PC-9 (cell line): ENCODE results near the gene FTO. TPM values are rescaled to one million over a fixed set of nuclear protein-coding genes. Genes with fewer than 3 reads are reported as not detected.

Source experiments
- BruUV-seq: library from RNA; stranded (reverse); fragments of 400-500 nt; replicated peaks from 2 replicates; lab custom pipeline; 2021; lab: Mats Ljungman, UMichigan
- CTCF ChIA-PET: fragments of 300-600 bp; sonication (Branson Sonifier 250); formaldehyde crosslinking; loops from one replicate; lab custom pipeline; 2022; ENCODE audit warnings: antibody characterized with exemption; lab: Charles Lee
- POLR2A ChIA-PET: fragments of 300-600 bp; sonication (Branson Sonifier 250); formaldehyde crosslinking; loops from one replicate; lab custom pipeline; 2022; ENCODE audit warnings: antibody characterized with exemption; ENCODE audit not compliant: unreplicated experiment; lab: Charles Lee
- DNase-seq, 2 experiments: peaks; one replicate each; pipeline versions ENCODE4 v3.0.0 to v3.0.0-alpha.2; 2015 to 2022; ENCODE audit warnings: mixed read lengths in 1 of 2
- H2AFZ ChIP-seq: fragments of 200-600 bp; sonication (generic); 2 replicates; pipeline ENCODE4 v1.8.1; 2017; ENCODE audit warnings: antibody characterized with exemption
- H3F3A ChIP-seq: fragments of 200-600 bp; sonication (generic); 2 replicates; pipeline ENCODE4 v1.8.1; 2017; ENCODE audit warnings: antibody characterized with exemption, mild to moderate bottlenecking, low read depth; ENCODE audit not compliant: insufficient read depth
- H3K27ac ChIP-seq: fragments of 200-600 bp; sonication (generic); 2 replicates; pipeline ENCODE4 v1.6.1; 2016; ENCODE audit warnings: mixed run types
- H3K27me3 ChIP-seq: fragments of 200-600 bp; sonication (generic); 2 replicates; pipeline ENCODE4 v1.6.1; 2016; ENCODE audit warnings: low read depth, mixed run types; ENCODE audit not compliant: insufficient read depth
- H3K36me3 ChIP-seq: fragments of 200-600 bp; sonication (generic); 2 replicates; pipeline ENCODE4 v1.6.1; 2016; ENCODE audit warnings: low read depth, mixed run types
- H3K4me1 ChIP-seq: fragments of 200-600 bp; sonication (generic); replicated peaks from 2 replicates; pipeline ENCODE4 v1.6.1; 2016; ENCODE audit warnings: mixed run types; ENCODE audit not compliant: insufficient read depth
- H3K4me2 ChIP-seq: fragments of 200-600 bp; sonication (generic); 2 replicates; pipeline ENCODE4 v1.6.1; 2017; ENCODE audit warnings: mixed run types
- H3K4me3 ChIP-seq: fragments of 200-600 bp; sonication (generic); 2 replicates; pipeline ENCODE4 v1.6.1; 2016; ENCODE audit warnings: mixed run types
- H3K79me2 ChIP-seq: fragments of 200-600 bp; sonication (generic); 2 replicates; pipeline ENCODE4 v1.6.1; 2017; ENCODE audit warnings: low read depth, mixed run types
- H3K9me2 ChIP-seq: fragments of 200-600 bp; sonication (generic); 2 replicates; pipeline ENCODE4 v1.8.1; 2017; ENCODE audit warnings: mild to moderate bottlenecking; ENCODE audit not compliant: insufficient read depth
- H3K9me3 ChIP-seq: fragments of 200-600 bp; sonication (generic); 2 replicates; pipeline ENCODE4 v1.8.1; 2016; ENCODE audit warnings: low read depth; ENCODE audit not compliant: insufficient read depth
- H4K20me1 ChIP-seq: fragments of 200-600 bp; sonication (generic); 2 replicates; pipeline ENCODE4 v1.8.1; 2017; ENCODE audit not compliant: insufficient read depth
- CTCF ChIP-seq: fragments of 200-600 bp; sonication (generic); conservative IDR thresholded peaks from 2 replicates; pipeline ENCODE4 v1.6.1; 2017; ENCODE audit warnings: mixed run types, antibody characterized with exemption, mild to moderate bottlenecking, moderate library complexity
- EZH2 ChIP-seq: fragments of 200-600 bp; sonication (generic); IDR thresholded peaks from 2 replicates; pipeline ENCODE4 v1.8.0; 2017; ENCODE audit warnings: antibody characterized with exemption, low read depth
- intact Hi-C: fragments of 100-400 bp; cut with micrococcal nuclease; formaldehyde crosslinking; loops from one replicate; pipeline ENCODE4 v1.10.0; 2022; ENCODE audit not compliant: unreplicated experiment
- total RNA-seq: library from RNA; stranded (reverse); gene quantifications from 2 replicates; pipeline ENCODE4 v1.2.3, GENCODE V29; 2021

FTO gene
- total RNA-seq, 1 experiment from 2014 or later = 58.1 TPM

DNA sequence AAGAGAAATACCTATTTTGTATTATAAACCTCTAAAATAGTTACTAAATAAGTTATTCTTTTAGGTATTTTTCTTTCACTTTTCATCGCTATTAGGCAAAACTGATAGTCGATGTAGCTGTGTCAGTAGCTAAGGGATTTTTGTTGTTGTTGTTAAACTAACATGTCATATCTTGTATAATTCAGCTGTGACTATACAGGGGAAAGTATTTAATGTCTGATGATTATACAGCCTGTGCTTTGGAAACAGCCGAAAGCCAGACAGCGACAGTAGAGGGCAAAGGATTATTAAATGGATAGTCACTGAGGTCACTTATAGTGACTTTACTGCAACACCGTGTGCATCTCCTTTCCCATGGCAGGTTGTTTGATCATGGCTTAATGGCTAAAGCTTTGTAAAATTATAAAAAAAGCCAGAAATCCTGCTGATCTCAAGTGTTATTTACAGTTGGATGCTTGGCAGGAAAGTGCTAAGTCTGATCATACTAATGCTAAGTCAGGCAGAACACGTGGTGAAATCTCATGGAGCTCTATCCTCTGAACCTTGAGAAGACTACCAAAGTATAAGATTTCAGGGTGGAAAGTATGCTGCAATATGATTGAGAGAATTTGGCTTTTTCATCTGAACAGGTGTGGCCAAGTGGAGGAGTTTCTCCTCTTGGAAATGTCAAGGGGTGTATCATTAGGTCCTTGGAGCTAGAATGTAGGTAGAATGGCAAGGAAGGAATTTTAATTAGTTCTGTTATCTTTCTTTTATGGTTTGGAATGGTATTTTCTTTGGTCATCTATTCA lies 88.4 kb downstream of the FTO start:
- no peaks in the 10 kb centered on the region; the same call in none of the 2 replicates for H3F3A ChIP-seq
- no peak for DNase-seq
- CTCF ChIA-PET = no interaction called here

GRCh38 chr16:53803451-53803850 lies 99.5 kb downstream of the FTO start:
- intact Hi-C loops = no loop called here

More for the DNA sequence above, 88.4 kb downstream of the FTO start:
- H3K27ac ChIP-seq = no peak overlapping the region
- H2AFZ ChIP-seq = no peak overlapping the region
- H3K4me2 ChIP-seq = no peak overlapping the region
- no peaks in the 10 kb centered on the region for H3K9me2 ChIP-seq
- no peaks in the 10 kb centered on the region for H3K36me3 ChIP-seq
- no TSS peak for BruUV-seq
- H4K20me1 ChIP-seq = no peaks in the 10 kb centered on the region
- H3K9me3 ChIP-seq = no peaks in the 10 kb centered on the region
- no peak for TF ChIP-seq CTCF
- TF ChIP-seq EZH2 = no peak
- peaks cover 4% of the 10 kb centered on the region for H3K4me1 ChIP-seq
- no peaks in the 10 kb centered on the region for H3K27me3 ChIP-seq
- intact Hi-C loops = no loop called here
- H3K79me2 ChIP-seq = no peaks in the 10 kb centered on the region
- H3K4me3 ChIP-seq = no peak overlapping the region
- POLR2A ChIA-PET = no interaction called here

GRCh38 chr16:53803998-53804397 lies 100.0 kb downstream of the FTO start:
- H3K36me3 ChIP-seq = no peaks in the 10 kb centered on the region
- POLR2A ChIA-PET = no interaction called here
- H3K9me2 ChIP-seq = no peaks in the 10 kb centered on the region
- H4K20me1 ChIP-seq = no peaks in the 10 kb centered on the region
- DNase-seq = no peak
- no peaks in the 10 kb centered on the region for H3K27me3 ChIP-seq
- intact Hi-C loops = no loop called here
- no peak overlapping the region for H3K27ac ChIP-seq
- H3K4me1 ChIP-seq = peaks cover 4% of the 10 kb centered on the region; the same call in 1 of the 2 replicates
- BruUV-seq = no TSS peak
- peaks cover 41% of the 10 kb centered on the region; the same call in 1 of the 2 replicates for H3K79me2 ChIP-seq
- no peaks in the 10 kb centered on the region for H3K9me3 ChIP-seq
- no peak for TF ChIP-seq EZH2
- H2AFZ ChIP-seq = no peak overlapping the region
- CTCF ChIA-PET = no interaction called here
- no peak overlapping the region for H3K4me3 ChIP-seq
- H3K4me2 ChIP-seq = no peak overlapping the region
- no peaks in the 10 kb centered on the region for H3F3A ChIP-seq

More at GRCh38 chr16:53803451-53803850, 99.5 kb downstream of the FTO start:
- no peak overlapping the region for H3K4me3 ChIP-seq
- H3K4me1 ChIP-seq = peaks cover 4% of the 10 kb centered on the region; the same call in 1 of the 2 replicates
- H3K79me2 ChIP-seq = peaks cover 41% of the 10 kb centered on the region; the same call in 1 of the 2 replicates
- no peaks in the 10 kb centered on the region for H3K9me2 ChIP-seq
- POLR2A ChIA-PET = no interaction called here
- H3K4me2 ChIP-seq = no peak overlapping the region
- H3K36me3 ChIP-seq = no peaks in the 10 kb centered on the region
- no peaks in the 10 kb centered on the region for H3K9me3 ChIP-seq
- no peak overlapping the region for H2AFZ ChIP-seq
- no peaks in the 10 kb centered on the region for H3F3A ChIP-seq
- no peaks in the 10 kb centered on the region for H3K27me3 ChIP-seq
- no peaks in the 10 kb centered on the region for H4K20me1 ChIP-seq
- TF ChIP-seq CTCF = no peak
- TF ChIP-seq EZH2 = no peak
- no TSS peak for BruUV-seq
- no peak for DNase-seq
- CTCF ChIA-PET = no interaction called here
- no peak overlapping the region for H3K27ac ChIP-seq
